ENCODE measurements around the gene MNT. TPM values are rescaled to one million over a fixed set of nuclear protein-coding genes. Genes with fewer than 3 reads are reported as not detected.

Gene MNT
- polyA plus RNA-seq, 3 donors: 0.28 to 42.4 (median 1.3) TPM

DNA sequence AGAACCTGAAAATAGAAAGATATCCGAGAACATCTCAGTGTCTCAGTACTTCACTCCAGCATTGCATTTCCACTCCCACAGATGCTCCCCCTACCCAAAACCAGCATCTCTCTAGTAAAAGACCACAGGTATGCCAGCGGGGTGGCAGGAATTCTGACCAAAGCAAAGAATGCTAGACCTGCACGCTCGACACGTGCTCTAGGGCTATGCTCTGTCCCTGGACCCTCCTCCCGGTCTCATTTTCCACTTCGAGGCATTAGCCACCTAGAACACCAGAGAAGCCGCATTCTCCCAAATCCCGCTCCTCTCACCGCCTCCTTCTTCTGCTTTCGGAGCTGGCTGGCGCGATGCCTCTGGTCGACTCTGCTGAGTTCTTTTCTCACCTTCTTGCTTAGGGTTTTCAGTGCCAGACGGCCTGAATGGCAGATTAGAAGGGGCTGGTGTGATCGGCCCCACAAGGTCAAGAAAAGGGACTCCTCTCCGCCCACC lies 65.1 kb downstream of the MNT start:
- intact Hi-C loops (cut with micrococcal nuclease): loop anchor here in 1 of 2 donors (5.0 kb wide), 1 partner anchor 33 kb away; the partner anchor contains the start of genes SMG6 and SRR
- H3K27me3 ChIP-seq (ENCODE audit: control insufficient read depth in 2 of 2, insufficient read depth in 2 of 2, low read length in 2 of 2): no peaks in the 10 kb centered on the region
- H3K4me1 ChIP-seq (ENCODE audit: control insufficient read depth in 1 of 2, insufficient read depth in 2 of 2, low read length in 2 of 2): peaks cover 20 to 25% of the 10 kb centered on the region in 2 donors
- peak overlapping the region in 1 of 2 donors; percentile 73 for H3K27ac ChIP-seq (ENCODE audit: low read depth in 1 of 2, low read length in 2 of 2)
- peak overlapping the region; percentile 74 for H3K9ac ChIP-seq (ENCODE audit: insufficient read depth, low read length, poor library complexity, severe bottlenecking)
- no peak for TF ChIP-seq CTCF (IDR thresholded peaks at IDR 0.05)
- H3K36me3 ChIP-seq (replicated peaks in 1 of 2; ENCODE audit: control insufficient read depth in 1 of 2, insufficient read depth in 2 of 2, low read length in 2 of 2): peaks cover 42 to 44% of the 10 kb centered on the region in 2 donors
- H2AFZ ChIP-seq (ENCODE audit: insufficient read depth, low read depth, low read length, poor library complexity, severe bottlenecking): peak overlapping the region; percentile 96
- H3K9me3 ChIP-seq (replicated peaks in 1 of 2; ENCODE audit: control insufficient read depth in 1 of 2, insufficient read depth in 1 of 2, low read length in 2 of 2): no peaks in the 10 kb centered on the region
- H3K79me2 ChIP-seq (ENCODE audit: insufficient read depth, low read length): peaks cover 18% of the 10 kb centered on the region
- peak overlapping the region; percentile 95 to 97 for H3K4me3 Mint-ChIP-seq
- peak overlapping the region; percentile 100 for H3K4me2 ChIP-seq (replicated peaks; ENCODE audit: extremely low read depth, low read length, poor library complexity, severe bottlenecking)
- no peaks in the 10 kb centered on the region for H3K9me3 Mint-ChIP-seq
- no peak for DNase-seq
- peaks cover 15% of the 10 kb centered on the region for H3K4me1 Mint-ChIP-seq
- H3K36me3 Mint-ChIP-seq: no peaks in the 10 kb centered on the region
- 9% methylated on average over 10 of the region's 17 CpGs for WGBS (ENCODE audit: insufficient coverage)
- H4K20me1 ChIP-seq (ENCODE audit: insufficient read depth, low read length): peaks cover 6% of the 10 kb centered on the region
- H3K27me3 Mint-ChIP-seq (ENCODE audit: low read depth in 3 of 3): peaks cover 0 to 4% (median 0%) of the 10 kb centered on the region in 3 donors
- H3K27ac Mint-ChIP-seq: peak overlapping the region; percentile 68 to 94 (median 81)
- H3K4me3 ChIP-seq (replicated peaks in 1 of 3; ENCODE audit: low read depth in 2 of 3, low read length in 3 of 3): peak overlapping the region; percentile 84 to 91 (median 88)

Small RNA genes within 50 kb of the gene (small RNA-seq; reads per million reads assigned to genes)
- not detected for gene AC006435.3 (ENCODE audit: insufficient read length, low read depth)
- gene AC006435.4 (ENCODE audit: insufficient read length, low read depth): not detected

Other genes with a start within 250 kb of the MNT start
- 1 to 10 TPM in 2 of 3 donors, under 1 TPM in 1; 0.67 to 7.1 (median 1.1) TPM for gene SMG6, start 97.3 kb downstream of the MNT start, polyA plus RNA-seq
- 1 to 10 TPM; 3.4 to 5.7 (median 3.7) TPM for gene SRR, start 97.1 kb downstream of the MNT start, polyA plus RNA-seq
- 10 to 100 TPM in 1 of 3 donors, 1 to 10 TPM in 2; 8.1 to 10.8 (median 9.3) TPM for gene TSR1, start 64.6 kb downstream of the MNT start, polyA plus RNA-seq
- gene SGSM2, start 63.6 kb downstream of the MNT start, polyA plus RNA-seq: 100 to 1,000 TPM in 1 of 3 donors, 1 to 10 TPM in 2; 3.0 to 130 (median 3.5) TPM
- gene METTL16, start 110.8 kb upstream of the MNT start, polyA plus RNA-seq: 1 to 10 TPM; 3.0 to 8.0 (median 4.7) TPM
- gene PAFAH1B1, start 192.6 kb upstream of the MNT start, polyA plus RNA-seq: 10 to 100 TPM in 2 of 3 donors, 1 to 10 TPM in 1; 9.1 to 51.8 (median 17.1) TPM

Measured in CD14-positive monocyte (primary cell).